ENCODE data around the gene MESD.

GRCh38 chr15:80921736-80922410, 67.7 kb downstream of the MESD start:
- no peak for TF ChIP-seq ZNF274 (IDR thresholded peaks at IDR 0.05; ENCODE audit: low read depth, low read length)
- TF ChIP-seq SUZ12 (IDR thresholded peaks at IDR 0.05; ENCODE audit: extremely low read depth, insufficient read depth, insufficient read length): no peak
- no peak for TF ChIP-seq YY1 (IDR thresholded peaks at IDR 0.05; ENCODE audit: insufficient read depth, insufficient read length)

All from NT2/D1 (cell line).